Measurements from ENCODE around the gene GPR39. TPM values are rescaled to one million over a fixed set of nuclear protein-coding genes. Genes with fewer than 3 reads are reported as not detected.

Gene GPR39
- total RNA-seq, 4 donors from 2014 or later = 0.15 TPM; not detected in 3

DNA sequence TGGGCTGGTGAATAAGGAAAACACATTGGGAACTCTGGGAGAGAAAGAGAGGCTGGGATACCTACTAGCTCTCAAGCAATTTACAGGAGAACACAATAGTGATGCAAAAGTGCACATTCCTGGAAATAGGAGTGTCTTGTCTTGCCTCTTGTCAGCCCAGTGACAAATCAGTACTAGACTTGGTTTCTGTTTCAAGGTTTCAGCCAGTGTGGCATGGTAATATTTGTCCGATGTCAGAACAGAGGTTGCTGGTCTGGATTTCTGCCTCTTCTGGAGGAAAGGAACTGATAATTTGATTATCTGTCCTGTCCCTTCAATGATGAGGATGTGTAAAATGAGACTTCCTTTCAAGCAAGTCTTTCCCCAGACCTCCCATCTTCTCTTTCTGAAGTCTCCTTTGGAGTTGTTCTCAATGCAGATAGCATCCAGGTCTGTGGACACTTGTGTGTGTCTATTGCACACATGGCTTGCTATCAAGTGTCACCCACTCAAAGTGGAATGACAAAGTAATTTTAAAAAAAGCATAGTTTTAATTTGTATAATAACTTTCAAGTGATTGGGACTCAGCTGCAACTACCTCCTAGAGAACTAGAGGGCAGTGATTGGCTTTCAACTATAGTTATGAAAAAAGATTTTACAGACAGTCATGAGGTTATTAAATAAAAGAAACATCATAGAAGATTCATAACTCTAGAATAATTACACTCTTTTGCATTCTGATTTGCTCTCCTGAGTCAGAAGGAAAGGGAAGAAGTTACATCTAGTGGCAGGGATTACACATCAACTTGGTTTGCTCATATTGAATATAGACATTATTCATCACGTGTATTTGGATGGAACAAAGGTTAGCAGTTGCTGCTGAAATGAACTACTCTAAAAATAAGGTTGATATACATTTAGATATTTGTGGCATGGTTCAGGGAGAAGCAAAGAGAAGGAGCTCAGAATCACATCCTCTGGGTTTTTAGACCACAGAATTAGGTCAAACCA lies 4.5 kb downstream of the GPR39 start:
- ATAC-seq (no peak), DNase-seq (no peak)
- Histone ChIP-seq H3K27ac (no peak overlapping the region), H3K27me3 (no peaks in the 10 kb centered on the region), H3K4me1 (peaks cover 0 to 6% of the 10 kb centered on the region in 2 donors), H3K4me3 (no peak overlapping the region), H3K36me3 (no peaks in the 10 kb centered on the region), H3K9me3 (no peaks in the 10 kb centered on the region)
- intact Hi-C loops (cut with DNase I; ENCODE audit: low total_unique reads) (no loop called here), in situ Hi-C loops (cut with MboI; ENCODE audit: low sequenced_read_pairs in 4 of 4) (no loop called here)
- TF ChIP-seq, protein P1, sequence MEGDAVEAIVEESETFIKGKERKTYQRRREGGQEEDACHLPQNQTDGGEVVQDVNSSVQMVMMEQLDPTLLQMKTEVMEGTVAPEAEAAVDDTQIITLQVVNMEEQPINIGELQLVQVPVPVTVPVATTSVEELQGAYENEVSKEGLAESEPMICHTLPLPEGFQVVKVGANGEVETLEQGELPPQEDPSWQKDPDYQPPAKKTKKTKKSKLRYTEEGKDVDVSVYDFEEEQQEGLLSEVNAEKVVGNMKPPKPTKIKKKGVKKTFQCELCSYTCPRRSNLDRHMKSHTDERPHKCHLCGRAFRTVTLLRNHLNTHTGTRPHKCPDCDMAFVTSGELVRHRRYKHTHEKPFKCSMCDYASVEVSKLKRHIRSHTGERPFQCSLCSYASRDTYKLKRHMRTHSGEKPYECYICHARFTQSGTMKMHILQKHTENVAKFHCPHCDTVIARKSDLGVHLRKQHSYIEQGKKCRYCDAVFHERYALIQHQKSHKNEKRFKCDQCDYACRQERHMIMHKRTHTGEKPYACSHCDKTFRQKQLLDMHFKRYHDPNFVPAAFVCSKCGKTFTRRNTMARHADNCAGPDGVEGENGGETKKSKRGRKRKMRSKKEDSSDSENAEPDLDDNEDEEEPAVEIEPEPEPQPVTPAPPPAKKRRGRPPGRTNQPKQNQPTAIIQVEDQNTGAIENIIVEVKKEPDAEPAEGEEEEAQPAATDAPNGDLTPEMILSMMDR (IDR thresholded peaks at IDR 0.05 in 4 of 5, conservative IDR thresholded peaks at IDR 0.05 in 1 of 5) = no peak
- TF ChIP-seq POLR2A (IDR thresholded peaks at IDR 0.05) = no peak

DNA sequence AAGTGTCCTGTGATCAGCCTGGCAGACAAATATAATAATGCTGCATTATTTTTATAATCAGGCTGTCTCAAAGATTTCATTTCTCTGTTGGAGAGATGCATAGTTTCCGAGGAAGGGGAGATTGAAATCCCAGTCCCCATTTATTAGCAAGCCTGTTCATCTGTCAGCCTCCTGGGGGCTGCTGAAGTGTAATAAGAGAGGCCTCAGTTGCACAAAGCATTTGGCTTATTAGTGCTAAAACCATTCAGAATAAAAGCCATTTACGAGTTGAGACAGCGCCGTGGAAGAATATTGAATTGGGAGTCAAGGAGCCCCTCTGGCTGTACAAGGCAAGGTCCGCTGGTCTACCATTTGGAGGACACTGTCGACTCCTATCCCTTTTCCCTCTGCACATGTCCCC lies 6.1 kb downstream of the GPR39 start:
- in situ Hi-C loops (cut with MboI; ENCODE audit: low sequenced_read_pairs in 4 of 4) (no loop called here), intact Hi-C loops (cut with DNase I; ENCODE audit: low total_unique reads) (no loop called here)
- ATAC-seq = no peak

DNA sequence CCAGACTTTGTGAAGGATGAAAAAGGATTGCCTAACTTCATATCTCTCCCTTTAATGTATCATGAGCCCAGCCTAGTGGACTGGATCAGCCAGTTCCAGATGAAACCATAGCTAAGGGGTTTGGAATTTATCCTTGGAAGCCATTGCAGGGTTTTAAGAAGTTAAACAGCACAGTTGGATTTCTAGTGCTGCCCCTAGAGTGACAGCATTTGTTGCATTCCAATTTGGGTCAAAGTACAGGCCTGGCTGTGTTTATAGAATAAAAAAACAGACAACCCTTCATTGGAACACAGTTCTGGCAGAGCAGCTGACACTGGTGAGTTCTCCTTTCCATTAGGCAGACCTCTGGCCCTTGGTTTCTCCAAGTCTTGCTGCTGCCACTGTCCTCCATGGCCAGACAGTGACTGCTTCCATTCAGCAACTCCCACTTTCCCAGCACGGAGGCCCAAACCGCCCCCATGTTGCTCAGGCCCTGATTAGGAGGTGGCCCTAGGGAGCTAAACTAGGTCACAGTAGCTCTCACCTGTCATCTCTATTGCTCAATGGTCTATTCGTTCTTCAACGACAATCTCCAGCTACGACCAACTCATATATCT lies 8.0 kb downstream of the GPR39 start:
- Histone ChIP-seq H3K36me3 (no peaks in the 10 kb centered on the region), H3K27me3 (no peaks in the 10 kb centered on the region), H3K9me3 (no peaks in the 10 kb centered on the region), H3K4me3 (no peak overlapping the region), H3K27ac (no peak overlapping the region), H3K4me1 (no peaks in the 10 kb centered on the region)
- DNase-seq (no peak), ATAC-seq (no peak)
- TF ChIP-seq POLR2A (IDR thresholded peaks at IDR 0.05) = no peak
- TF ChIP-seq, protein P1 (IDR thresholded peaks at IDR 0.05 in 4 of 5, conservative IDR thresholded peaks at IDR 0.05 in 1 of 5) = no peak
- intact Hi-C loops (cut with DNase I; ENCODE audit: low total_unique reads) (no loop called here), in situ Hi-C loops (cut with MboI; ENCODE audit: low sequenced_read_pairs in 4 of 4) (no loop called here)

More for the DNA sequence above, 6.1 kb downstream of the GPR39 start:
- Histone ChIP-seq H3K4me3 (no peak overlapping the region), H3K36me3 (no peaks in the 10 kb centered on the region), H3K9me3 (no peaks in the 10 kb centered on the region), H3K4me1 (no peaks in the 10 kb centered on the region), H3K27me3 (no peaks in the 10 kb centered on the region), H3K27ac (no peak overlapping the region)
- TF ChIP-seq, protein P1 (IDR thresholded peaks at IDR 0.05 in 4 of 5, conservative IDR thresholded peaks at IDR 0.05 in 1 of 5) = no peak
- TF ChIP-seq POLR2A (IDR thresholded peaks at IDR 0.05) = no peak
- DNase-seq = no peak

DNA sequence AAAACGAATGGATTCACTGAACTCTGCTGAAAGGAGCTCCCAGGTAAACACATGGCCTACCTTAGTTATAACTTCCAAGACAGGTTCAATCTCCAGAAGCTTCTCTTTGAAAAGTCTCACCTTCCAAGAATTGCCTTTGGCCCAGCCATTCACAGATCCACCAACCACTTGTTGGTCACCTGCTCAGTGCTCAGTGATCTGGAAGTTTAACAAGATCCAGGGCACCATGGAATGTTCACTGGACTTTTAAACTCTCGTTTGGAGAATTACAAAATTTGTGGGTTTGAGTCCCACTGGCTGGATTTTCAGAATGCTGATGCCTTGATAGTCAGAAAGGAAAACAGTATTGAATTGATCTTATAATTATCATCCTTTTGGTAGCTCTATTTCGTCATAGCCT lies 9.4 kb downstream of the GPR39 start:
- intact Hi-C loops (cut with DNase I; ENCODE audit: low total_unique reads) = no loop called here
- ATAC-seq = no peak

More for the DNA sequence above, 9.4 kb downstream of the GPR39 start:
- H3K27ac ChIP-seq = no peak overlapping the region
- in situ Hi-C loops (cut with MboI; ENCODE audit: low sequenced_read_pairs in 4 of 4) = no loop called here
- no peaks in the 10 kb centered on the region for H3K27me3 ChIP-seq
- H3K36me3 ChIP-seq = no peaks in the 10 kb centered on the region
- H3K9me3 ChIP-seq = no peaks in the 10 kb centered on the region
- H3K4me3 ChIP-seq = no peak overlapping the region
- H3K4me1 ChIP-seq = no peaks in the 10 kb centered on the region
- no peak for DNase-seq
- TF ChIP-seq, protein P1 (IDR thresholded peaks at IDR 0.05 in 4 of 5, conservative IDR thresholded peaks at IDR 0.05 in 1 of 5) = no peak
- TF ChIP-seq POLR2A (IDR thresholded peaks at IDR 0.05) = no peak

Data from gastrocnemius medialis (tissue), 4 donors.